Psoas muscle (tissue), 8 donors: ENCODE measurements around the gene HOXD8. TPM values are rescaled to one million over a fixed set of nuclear protein-coding genes. Genes with fewer than 3 reads are reported as not detected.

Source experiments
- ATAC-seq, 4 donors: fragments of 200-7000 bp; cut with Tn5 transposase; one replicate each; pipeline ENCODE4 v1.9.1; 2020; ENCODE audit warnings: moderate library complexity in 3 of 4, mild to moderate bottlenecking in 2 of 4
- DNase-seq, 2 donors: peaks; one replicate each; pipeline ENCODE4 v3.0.0-alpha.2; 2020
- H3K27ac ChIP-seq: fragments of 200-600 bp; one replicate; pipeline ENCODE4 v1.8.0; 2022
- H3K27me3 ChIP-seq, 3 donors: fragments of 200-600 bp in 1 of 3; one replicate each; pipeline versions ENCODE4 v1.6.1 to v1.8.0; 2013 to 2022; ENCODE audit warnings: low read length in 2 of 3, mild to moderate bottlenecking in 2 of 3, moderate library complexity in 1 of 3; ENCODE audit not compliant: insufficient read depth in 3 of 3
- H3K36me3 ChIP-seq, 2 donors: fragments of 200-600 bp in 1 of 2; one replicate each; pipeline versions ENCODE4 v1.6.1 to v1.8.0; 2013 to 2022; ENCODE audit warnings: low read depth in 1 of 2, mild to moderate bottlenecking in 1 of 2, moderate library complexity in 1 of 2; ENCODE audit not compliant: insufficient read depth in 1 of 2
- H3K4me1 ChIP-seq: fragments of 200-600 bp; one replicate; pipeline ENCODE4 v1.8.0; 2022
- H3K4me3 ChIP-seq: fragments of 200-600 bp; one replicate; pipeline ENCODE4 v1.8.0; 2022; ENCODE audit warnings: mild to moderate bottlenecking
- H3K9me3 ChIP-seq: fragments of 200-600 bp; one replicate; pipeline ENCODE4 v1.8.0; 2022
- WGBS, 3 donors: extraction: QIAGEN DNeasy Blood & Tissue Kit; methylation state at CpG; one replicate each; pipeline versions ENCODE4 v1.1.6 to v1.1.7; 2013; 5-methylcytosine and 5-hydroxymethylcytosine counted together
- intact Hi-C, 2 donors: fragments of 100-400 bp; cut with DNase I; formaldehyde crosslinking; loops; one replicate each; pipeline versions ENCODE4 v1.11.0 to v1.14.2; 2022
- polyA plus RNA-seq, 3 donors: library from polyadenylated mRNA; stranded (reverse); fragments of 200-250 nt; gene quantifications; one replicate each; pipeline ENCODE4 v1.2.3, GENCODE V29; 2013
- total RNA-seq, 4 donors: library from RNA; stranded (reverse); fragmentation: NEBNext Ultra II Directional in 2 of 4; extraction: Animal tissue kit (Norgen Biotek cat#: 25700) in 2 of 4; gene quantifications; one replicate each; pipeline versions ENCODE4 v1.2.1 to v1.2.4, GENCODE V29; 2021 to 2023
- TF ChIP-seq, protein P1 (sequence below): fragments of 200-600 bp; IDR thresholded peaks from one replicate; pipeline ENCODE4 v1.8.0; 2022; ENCODE audit warnings: antibody characterized with exemption
- donor health status: healthy with polysubstance abuse.
- donor health status: DM: no; HTN: no; CAD: no; lungs with moderate emphysema.
- donor health status: Bipolar disorder and iron deficiency.
- donor health status: healthy.
- donor health status: DM: yes; HTN: yes; CAD: no.
- donor health status: DM: no; HTN: no; CAD: no.
- donor health status: DM: no; HTN: no; CAD: no.
- donor health status: DM: yes; HTN: yes; CAD: no.

The HOXD8 gene
- total and polyA plus RNA-seq, 7 donors, result 3.3 to 52.5 (median 12.9) TPM

DNA sequence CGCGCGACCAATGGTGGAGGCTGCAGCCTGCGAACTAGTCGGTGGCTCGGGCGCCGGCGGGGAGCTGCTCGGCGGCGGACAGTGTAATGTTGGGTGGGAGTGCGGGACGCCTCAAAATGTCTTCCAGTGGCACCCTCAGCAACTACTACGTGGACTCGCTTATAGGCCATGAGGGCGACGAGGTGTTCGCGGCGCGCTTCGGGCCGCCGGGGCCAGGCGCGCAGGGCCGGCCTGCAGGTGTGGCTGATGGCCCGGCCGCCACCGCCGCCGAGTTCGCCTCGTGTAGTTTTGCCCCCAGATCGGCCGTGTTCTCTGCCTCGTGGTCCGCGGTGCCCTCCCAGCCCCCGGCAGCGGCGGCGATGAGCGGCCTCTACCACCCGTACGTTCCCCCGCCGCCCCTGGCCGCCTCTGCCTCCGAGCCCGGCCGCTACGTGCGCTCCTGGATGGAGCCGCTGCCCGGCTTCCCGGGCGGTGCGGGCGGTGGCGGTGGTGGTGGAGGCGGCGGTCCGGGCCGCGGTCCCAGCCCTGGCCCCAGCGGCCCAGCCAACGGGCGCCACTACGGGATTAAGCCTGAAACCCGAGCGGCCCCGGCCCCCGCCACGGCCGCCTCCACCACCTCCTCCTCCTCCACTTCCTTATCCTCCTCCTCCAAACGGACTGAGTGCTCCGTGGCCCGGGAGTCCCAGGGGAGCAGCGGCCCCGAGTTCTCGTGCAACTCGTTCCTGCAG is 6.7 kb upstream of the HOXD8 start, which contains the start of gene HOXD9:
TSS of gene HOXD9 (plus strand) at position 37 of the 728 bp plus-strand sequence. CDS start at position 87, 50 bp downstream.
- 0 to 1% (median 0%) methylated on average over 39 to 84 of the region's 84 CpGs for WGBS, 3 donors
- peak within 1 kb of the TSS; percentile 87 for H3K27ac ChIP-seq
- H3K4me3 ChIP-seq, result peak within 1 kb of the TSS; percentile 83
- no peaks in the 10 kb centered on the region for H3K9me3 ChIP-seq
- H3K36me3 ChIP-seq, result no peaks in the 10 kb centered on the region
- intact Hi-C loops, result loop anchor here in 1 of 2 donors (5.0 kb wide), 1 partner anchor 1024 kb away; no protein-coding TSS in a partner anchor
- TF ChIP-seq, protein P1, sequence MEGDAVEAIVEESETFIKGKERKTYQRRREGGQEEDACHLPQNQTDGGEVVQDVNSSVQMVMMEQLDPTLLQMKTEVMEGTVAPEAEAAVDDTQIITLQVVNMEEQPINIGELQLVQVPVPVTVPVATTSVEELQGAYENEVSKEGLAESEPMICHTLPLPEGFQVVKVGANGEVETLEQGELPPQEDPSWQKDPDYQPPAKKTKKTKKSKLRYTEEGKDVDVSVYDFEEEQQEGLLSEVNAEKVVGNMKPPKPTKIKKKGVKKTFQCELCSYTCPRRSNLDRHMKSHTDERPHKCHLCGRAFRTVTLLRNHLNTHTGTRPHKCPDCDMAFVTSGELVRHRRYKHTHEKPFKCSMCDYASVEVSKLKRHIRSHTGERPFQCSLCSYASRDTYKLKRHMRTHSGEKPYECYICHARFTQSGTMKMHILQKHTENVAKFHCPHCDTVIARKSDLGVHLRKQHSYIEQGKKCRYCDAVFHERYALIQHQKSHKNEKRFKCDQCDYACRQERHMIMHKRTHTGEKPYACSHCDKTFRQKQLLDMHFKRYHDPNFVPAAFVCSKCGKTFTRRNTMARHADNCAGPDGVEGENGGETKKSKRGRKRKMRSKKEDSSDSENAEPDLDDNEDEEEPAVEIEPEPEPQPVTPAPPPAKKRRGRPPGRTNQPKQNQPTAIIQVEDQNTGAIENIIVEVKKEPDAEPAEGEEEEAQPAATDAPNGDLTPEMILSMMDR, result no peak
- H3K4me1 ChIP-seq, result peaks cover 8% of the 10 kb centered on the region
- H3K27me3 ChIP-seq, result peaks cover 3 to 45% (median 27%) of the 10 kb centered on the region in 3 donors
- DNase-seq (peak; percentile 72 to 87), ATAC-seq (peak; percentile 75 to 94 (median 90))

DNA sequence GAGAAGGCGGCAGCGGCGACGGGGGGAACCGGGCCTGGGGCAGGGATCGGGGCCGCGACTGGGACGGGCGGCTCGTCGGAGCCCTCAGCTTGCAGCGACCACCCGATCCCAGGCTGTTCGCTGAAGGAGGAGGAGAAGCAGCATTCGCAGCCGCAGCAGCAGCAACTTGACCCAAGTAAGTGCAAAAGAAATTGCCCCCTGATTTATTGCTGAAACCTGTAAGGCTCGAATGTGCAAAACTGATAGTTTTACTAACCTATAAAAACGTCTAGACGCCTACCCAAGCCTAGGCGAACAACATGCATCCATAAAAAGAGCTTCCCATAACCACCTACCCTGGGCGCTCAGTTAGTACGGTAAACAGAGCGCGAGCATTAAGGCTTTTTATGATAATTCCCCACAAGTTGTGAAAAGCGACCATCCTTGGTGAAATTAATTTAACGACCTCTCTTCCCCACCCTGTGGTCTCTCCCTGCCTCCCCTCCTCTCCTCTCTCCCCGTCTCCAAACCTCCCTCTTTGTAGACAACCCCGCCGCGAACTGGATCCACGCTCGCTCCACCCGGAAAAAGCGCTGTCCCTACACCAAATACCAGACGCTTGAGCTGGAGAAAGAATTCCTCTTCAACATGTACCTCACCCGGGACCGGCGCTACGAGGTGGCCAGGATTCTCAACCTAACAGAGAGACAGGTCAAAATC is 5.9 kb upstream of the HOXD8 start:
- 38 to 43% (median 42%) methylated on average over 40 of the region's 40 CpGs for WGBS, 3 donors
- Histone ChIP-seq H3K27ac (peak overlapping the region; percentile 87), H3K36me3 (no peaks in the 10 kb centered on the region), H3K4me3 (peak overlapping the region; percentile 83), H3K4me1 (peaks cover 16% of the 10 kb centered on the region), H3K27me3 (peaks cover 3 to 38% (median 21%) of the 10 kb centered on the region in 3 donors), H3K9me3 (no peaks in the 10 kb centered on the region)
- DNase-seq, result no peak
- TF ChIP-seq, protein P1, result no peak
- intact Hi-C loops, result loop anchor here in 1 of 2 donors (5.0 kb wide), 1 partner anchor 1024 kb away; no protein-coding TSS in a partner anchor
- no peak for ATAC-seq

DNA sequence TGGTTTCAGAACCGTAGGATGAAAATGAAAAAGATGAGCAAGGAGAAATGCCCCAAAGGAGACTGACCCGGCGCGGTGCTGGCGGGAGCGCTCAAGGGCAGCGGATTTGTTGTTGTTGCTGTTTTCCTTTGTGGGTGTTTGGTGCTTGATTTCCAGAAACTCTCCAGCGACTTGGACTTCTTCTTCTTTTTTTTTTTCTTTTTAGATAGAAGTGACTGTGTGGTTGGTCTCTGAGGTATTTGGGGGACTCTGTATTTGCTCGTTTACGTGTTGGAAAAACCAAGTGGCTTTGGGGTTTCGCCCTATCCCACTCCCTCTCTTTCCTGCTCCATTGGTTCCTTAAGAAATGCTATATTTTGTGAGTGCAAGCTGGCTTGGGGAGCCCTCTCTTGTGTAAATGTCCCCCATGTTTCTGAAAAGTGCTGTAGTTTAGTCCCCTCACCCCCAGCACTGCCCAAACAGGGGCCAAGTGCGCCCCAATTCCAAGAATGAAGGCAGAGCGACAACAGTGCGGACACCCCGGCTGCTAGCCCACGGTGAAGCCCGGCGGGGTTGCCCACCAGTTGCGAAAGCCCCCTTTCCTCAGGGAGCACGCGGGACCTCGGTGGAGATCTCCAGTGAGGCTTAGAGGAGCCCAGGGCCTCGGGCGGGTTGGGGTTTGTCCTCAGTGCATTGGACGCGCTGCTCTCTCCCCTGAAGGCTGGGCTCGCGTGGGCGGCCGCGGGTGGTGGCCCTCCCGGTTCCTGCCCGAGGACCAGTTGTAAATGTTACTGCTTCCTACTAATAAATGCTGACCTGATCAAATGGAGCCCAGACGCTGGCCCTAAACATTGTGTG is 5.2 kb upstream of the HOXD8 start:
- no peak overlapping the region for H3K4me3 ChIP-seq
- no peak for DNase-seq
- H3K27me3 ChIP-seq, result peaks cover 3 to 30% (median 19%) of the 10 kb centered on the region in 3 donors
- TF ChIP-seq, protein P1, result no peak
- no peak overlapping the region for H3K27ac ChIP-seq
- H3K4me1 ChIP-seq, result peaks cover 18% of the 10 kb centered on the region
- 78 to 82% (median 81%) methylated on average over 34 of the region's 34 CpGs for WGBS, 3 donors
- H3K36me3 ChIP-seq, result no peaks in the 10 kb centered on the region
- no peak for ATAC-seq
- intact Hi-C loops, result loop anchor here in 1 of 2 donors (5.0 kb wide), 1 partner anchor 1023 kb away; no protein-coding TSS in a partner anchor
- H3K9me3 ChIP-seq, result no peaks in the 10 kb centered on the region

DNA sequence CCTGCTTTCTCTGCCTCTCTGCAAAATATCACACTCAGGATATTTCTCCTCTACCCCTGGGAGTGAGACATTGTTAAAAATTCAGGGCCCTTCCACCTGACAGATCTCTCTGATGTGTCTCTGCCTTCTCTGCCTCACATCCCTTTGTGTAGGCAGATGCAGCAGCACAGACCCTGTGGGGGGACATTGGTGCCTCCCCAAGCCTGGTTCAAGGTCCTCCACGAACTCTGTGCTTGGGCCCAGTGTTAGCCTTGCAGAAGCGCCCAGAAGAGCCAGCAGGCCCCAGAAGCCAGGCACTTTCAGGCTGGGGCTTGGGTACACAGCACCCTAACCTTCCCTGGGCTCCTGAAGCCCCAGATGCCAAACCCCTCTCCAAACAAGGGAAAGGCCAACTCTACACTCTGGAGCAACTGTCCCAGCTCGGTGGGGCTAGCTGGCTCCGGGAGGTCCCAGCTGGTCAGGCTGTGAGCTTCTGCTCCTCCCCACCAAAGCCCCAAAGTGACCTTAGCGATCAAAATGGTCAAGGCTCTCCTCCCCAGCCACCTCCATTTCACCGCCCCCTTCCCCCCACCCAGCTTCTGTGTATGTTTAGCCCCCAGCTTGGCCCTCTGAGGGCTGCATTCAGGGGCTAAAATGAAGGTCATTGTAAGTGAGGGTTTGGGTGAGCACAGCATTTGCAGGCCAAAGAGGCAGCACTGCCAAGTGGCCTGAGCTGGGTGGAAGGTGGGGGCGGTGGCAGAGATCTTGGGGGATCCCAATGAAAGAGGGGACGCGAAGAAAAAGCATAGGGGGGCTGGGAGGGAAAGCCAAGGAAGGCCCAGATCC is 4.3 kb upstream of the HOXD8 start:
- Histone ChIP-seq H3K9me3 (no peaks in the 10 kb centered on the region), H3K4me1 (peaks cover 18% of the 10 kb centered on the region), H3K36me3 (no peaks in the 10 kb centered on the region), H3K27ac (no peak overlapping the region), H3K27me3 (peaks cover 2 to 22% (median 17%) of the 10 kb centered on the region in 3 donors), H3K4me3 (no peak overlapping the region)
- DNase-seq (no peak), ATAC-seq (no peak)
- TF ChIP-seq, protein P1, result no peak
- intact Hi-C loops, result loop anchor here (5.0 kb wide), 6 partner anchors 332 to 1022 kb away; no protein-coding TSS in a partner anchor
- 84 to 95% (median 87%) methylated on average over 9 of the region's 9 CpGs for WGBS, 3 donors
